K562 (cell line): ENCODE results near the gene TRIM33. TPM values are rescaled to one million over a fixed set of nuclear protein-coding genes. Genes with fewer than 3 reads are reported as not detected.

ENCODE experiments used
- CEBPB ChIP-seq: fragments of 450-650 bp; IDR thresholded peaks from 2 replicates; pipeline ENCODE4 v1.6.1; 2016; ENCODE audit warnings: missing genetic modification characterization, missing compliant biosample characterization
- DMBX1 ChIP-seq: fragments of 250-450 bp; sonication (Bioruptor Pico); IDR thresholded peaks from 2 replicates; pipeline ENCODE4 v1.8.0; 2022; ENCODE audit warnings: inconsistent platforms, mild to moderate bottlenecking, moderate library complexity, borderline replicate concordance
- DNMT1 ChIP-seq: fragments of 450-650 bp; IDR thresholded peaks from 2 replicates; pipeline ENCODE4 v1.6.1; 2016; ENCODE audit warnings: antibody characterized with exemption, mild to moderate bottlenecking
- E2F6 ChIP-seq, 2 experiments: IDR thresholded peaks; 2 replicates each; pipeline ENCODE4 v1.6.1; 2011; ENCODE audit warnings: borderline replicate concordance in 1 of 2, control low read depth in 1 of 2, low read depth in 1 of 2, low read length in 1 of 2, mild to moderate bottlenecking in 1 of 2, mixed read lengths in 1 of 2, moderate library complexity in 1 of 2; ENCODE audit not compliant: insufficient read depth in 1 of 2, insufficient read length in 1 of 2, poor library complexity in 1 of 2, severe bottlenecking in 1 of 2; ENCODE audit errors: extremely low read depth in 1 of 2
- LARP7 ChIP-seq: fragments of 450-650 bp; IDR thresholded peaks from 2 replicates; pipeline ENCODE4 v1.6.1; 2016
- MIER1 ChIP-seq: fragments of 450-650 bp; IDR thresholded peaks from 2 replicates; pipeline ENCODE4 v1.6.1; 2016; ENCODE audit warnings: antibody characterized with exemption, mild to moderate bottlenecking, low read depth
- SAFB ChIP-seq: fragments of 200-400 bp; formaldehyde crosslinking; IDR thresholded peaks from 2 replicates; pipeline ENCODE4 v1.6.1; 2017; ENCODE audit warnings: low read depth, low read length, borderline replicate concordance
- SOX6 ChIP-seq: fragments of 450-650 bp; IDR thresholded peaks from 2 replicates; pipeline ENCODE4 v1.6.1; 2014; ENCODE audit warnings: mild to moderate bottlenecking
- SP2 ChIP-seq: IDR thresholded peaks from 2 replicates; pipeline ENCODE4 v1.6.1; 2011; ENCODE audit warnings: mild to moderate bottlenecking, low read depth, low read length, moderate library complexity; ENCODE audit not compliant: poor library complexity, severe bottlenecking; ENCODE audit errors: extremely low read depth
- ZEB2 ChIP-seq: fragments of 450-650 bp; IDR thresholded peaks from 2 replicates; pipeline ENCODE4 v1.6.1; 2016
- ZNF140 ChIP-seq: fragments of 250-450 bp; sonication (Bioruptor Pico); IDR thresholded peaks from 2 replicates; pipeline ENCODE4 v1.8.0; 2021; ENCODE audit warnings: moderate library complexity, mild to moderate bottlenecking, inconsistent platforms
- polyA plus RNA-seq, 8 experiments: library from polyadenylated mRNA; depleted of rRNA in 4 of 8; stranded (reverse) in 5 of 8; unstranded in 3 of 8; fragments of >200 nt; fragmentation: Nextera tagmentation in 2 of 8; fragmentation: Illumina TruSeq in 1 of 8; extraction: Ambion mirVana in 2 of 8; extraction: Trizol in 1 of 8; gene quantifications; 2 replicates each; pipeline versions ENCODE4 v1.2.1 to v1.2.3, GENCODE V29; 2011 to 2014; ENCODE audit warnings: inconsistent platforms in 1 of 8, missing spikeins in 1 of 8
- total RNA-seq, 7 experiments: library from RNA; depleted of rRNA in 6 of 7; stranded (reverse); fragments of >200 nt in 6 of 7; fragmentation: Illumina TruSeq in 2 of 7; extraction: Trizol in 2 of 7; gene quantifications; 2 replicates each; pipeline versions ENCODE4 v1.2.1 to v1.2.3, GENCODE V29; 2011 to 2021; ENCODE audit warnings: low replicate concordance in 1 of 7
- TF ChIP-seq, protein P1 (sequence below), 2 experiments: fragments of 450-650 bp in 1 of 2; IDR thresholded peaks; 2 replicates each; pipeline ENCODE4 v1.6.1; 2011 to 2017; ENCODE audit warnings: low read depth in 2 of 2, antibody characterized with exemption in 1 of 2, borderline replicate concordance in 1 of 2, low read length in 1 of 2, mild to moderate bottlenecking in 1 of 2, mixed read lengths in 1 of 2; ENCODE audit not compliant: control insufficient read depth in 1 of 2
- TF ChIP-seq, protein P2 (sequence below), 2 experiments: fragments of 450-650 bp in 1 of 2; sonication (generic) in 1 of 2; formaldehyde crosslinking in 1 of 2; IDR thresholded peaks; 2 replicates each; pipeline versions ENCODE4 v1.7.1 to v1.9.0; 2016 to 2022; ENCODE audit warnings: inconsistent platforms in 1 of 2, mild to moderate bottlenecking in 1 of 2, missing genetic modification reagents in 1 of 2

TRIM33 gene
- total and polyA plus RNA-seq, 9 of the 15 experiments (the other 6 are each of a cell fraction or from before 2014, with no cell fraction given), result 9.3 to 58.4 (median 40.2) TPM

DNA sequence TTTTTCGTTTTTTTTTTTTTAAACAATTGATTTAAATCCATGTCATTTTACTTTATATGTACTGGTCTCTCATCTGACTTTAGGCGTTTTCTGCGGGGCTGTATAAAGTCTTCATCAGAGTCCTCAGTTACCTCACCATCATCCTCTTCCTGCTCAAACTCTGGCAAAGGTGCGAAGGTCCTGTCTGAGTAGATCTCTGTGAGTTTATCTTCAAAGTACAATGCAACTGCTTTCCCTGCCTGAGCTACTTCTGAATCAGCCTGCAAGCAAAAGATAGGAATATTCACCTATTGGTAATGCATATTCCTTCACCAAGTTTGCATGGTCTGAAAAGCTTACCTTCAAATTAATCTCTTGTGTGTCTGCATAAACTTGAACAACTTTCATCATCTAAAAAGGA lies 113.4 kb downstream of the TRIM33 start (continued):
- TF ChIP-seq MIER1 (no peak), LARP7 (no peak), ZNF140 (no peak), SAFB (no peak), DMBX1 (CRISPR knock-in tag) (no peak), E2F6 (IDR thresholded peaks at IDR 0.05; ENCODE audit: borderline replicate concordance in 1 of 2, extremely low read depth in 1 of 2, insufficient read depth in 1 of 2, insufficient read length in 1 of 2, low read depth in 1 of 2, low read length in 1 of 2, poor library complexity in 1 of 2, severe bottlenecking in 1 of 2) (peak in 1 of 2 experiments; percentile 20), DNMT1 (no peak), CEBPB (no peak), SP2 (no peak), ZEB2 (0 out of 2 replicates have a peak, but pooled peaks have one; percentile 26), SOX6 (peak; percentile 56; the same call in 1 of the 2 replicates)
- TF ChIP-seq, protein P1, sequence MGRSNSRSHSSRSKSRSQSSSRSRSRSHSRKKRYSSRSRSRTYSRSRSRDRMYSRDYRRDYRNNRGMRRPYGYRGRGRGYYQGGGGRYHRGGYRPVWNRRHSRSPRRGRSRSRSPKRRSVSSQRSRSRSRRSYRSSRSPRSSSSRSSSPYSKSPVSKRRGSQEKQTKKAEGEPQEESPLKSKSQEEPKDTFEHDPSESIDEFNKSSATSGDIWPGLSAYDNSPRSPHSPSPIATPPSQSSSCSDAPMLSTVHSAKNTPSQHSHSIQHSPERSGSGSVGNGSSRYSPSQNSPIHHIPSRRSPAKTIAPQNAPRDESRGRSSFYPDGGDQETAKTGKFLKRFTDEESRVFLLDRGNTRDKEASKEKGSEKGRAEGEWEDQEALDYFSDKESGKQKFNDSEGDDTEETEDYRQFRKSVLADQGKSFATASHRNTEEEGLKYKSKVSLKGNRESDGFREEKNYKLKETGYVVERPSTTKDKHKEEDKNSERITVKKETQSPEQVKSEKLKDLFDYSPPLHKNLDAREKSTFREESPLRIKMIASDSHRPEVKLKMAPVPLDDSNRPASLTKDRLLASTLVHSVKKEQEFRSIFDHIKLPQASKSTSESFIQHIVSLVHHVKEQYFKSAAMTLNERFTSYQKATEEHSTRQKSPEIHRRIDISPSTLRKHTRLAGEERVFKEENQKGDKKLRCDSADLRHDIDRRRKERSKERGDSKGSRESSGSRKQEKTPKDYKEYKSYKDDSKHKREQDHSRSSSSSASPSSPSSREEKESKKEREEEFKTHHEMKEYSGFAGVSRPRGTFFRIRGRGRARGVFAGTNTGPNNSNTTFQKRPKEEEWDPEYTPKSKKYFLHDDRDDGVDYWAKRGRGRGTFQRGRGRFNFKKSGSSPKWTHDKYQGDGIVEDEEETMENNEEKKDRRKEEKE (IDR thresholded peaks at IDR 0.05; ENCODE audit: borderline replicate concordance in 1 of 2, control insufficient read depth in 1 of 2, low read depth in 2 of 2, low read length in 1 of 2), result no peak
- TF ChIP-seq, protein P2, sequence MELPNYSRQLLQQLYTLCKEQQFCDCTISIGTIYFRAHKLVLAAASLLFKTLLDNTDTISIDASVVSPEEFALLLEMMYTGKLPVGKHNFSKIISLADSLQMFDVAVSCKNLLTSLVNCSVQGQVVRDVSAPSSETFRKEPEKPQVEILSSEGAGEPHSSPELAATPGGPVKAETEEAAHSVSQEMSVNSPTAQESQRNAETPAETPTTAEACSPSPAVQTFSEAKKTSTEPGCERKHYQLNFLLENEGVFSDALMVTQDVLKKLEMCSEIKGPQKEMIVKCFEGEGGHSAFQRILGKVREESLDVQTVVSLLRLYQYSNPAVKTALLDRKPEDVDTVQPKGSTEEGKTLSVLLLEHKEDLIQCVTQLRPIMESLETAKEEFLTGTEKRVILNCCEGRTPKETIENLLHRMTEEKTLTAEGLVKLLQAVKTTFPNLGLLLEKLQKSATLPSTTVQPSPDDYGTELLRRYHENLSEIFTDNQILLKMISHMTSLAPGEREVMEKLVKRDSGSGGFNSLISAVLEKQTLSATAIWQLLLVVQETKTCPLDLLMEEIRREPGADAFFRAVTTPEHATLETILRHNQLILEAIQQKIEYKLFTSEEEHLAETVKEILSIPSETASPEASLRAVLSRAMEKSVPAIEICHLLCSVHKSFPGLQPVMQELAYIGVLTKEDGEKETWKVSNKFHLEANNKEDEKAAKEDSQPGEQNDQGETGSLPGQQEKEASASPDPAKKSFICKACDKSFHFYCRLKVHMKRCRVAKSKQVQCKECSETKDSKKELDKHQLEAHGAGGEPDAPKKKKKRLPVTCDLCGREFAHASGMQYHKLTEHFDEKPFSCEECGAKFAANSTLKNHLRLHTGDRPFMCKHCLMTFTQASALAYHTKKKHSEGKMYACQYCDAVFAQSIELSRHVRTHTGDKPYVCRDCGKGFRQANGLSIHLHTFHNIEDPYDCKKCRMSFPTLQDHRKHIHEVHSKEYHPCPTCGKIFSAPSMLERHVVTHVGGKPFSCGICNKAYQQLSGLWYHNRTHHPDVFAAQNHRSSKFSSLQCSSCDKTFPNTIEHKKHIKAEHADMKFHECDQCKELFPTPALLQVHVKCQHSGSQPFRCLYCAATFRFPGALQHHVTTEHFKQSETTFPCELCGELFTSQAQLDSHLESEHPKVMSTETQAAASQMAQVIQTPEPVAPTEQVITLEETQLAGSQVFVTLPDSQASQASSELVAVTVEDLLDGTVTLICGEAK (IDR thresholded peaks at IDR 0.05), result no peak
- TF ChIP-seq, protein P2 (CRISPR knock-in tag; IDR thresholded peaks at IDR 0.05), result no peak
